HepG2 (cell line): ENCODE data around the gene UBR1.

Experiments used
- JUNB ChIP-seq: sonication (generic); formaldehyde crosslinking; IDR thresholded peaks from 2 replicates; pipeline ENCODE4 v1.8.0; 2022; ENCODE audit warnings: missing genetic modification reagents, mild to moderate bottlenecking, borderline replicate concordance
- NFYB ChIP-seq: sonication (generic); formaldehyde crosslinking; IDR thresholded peaks from 2 replicates; pipeline ENCODE4 v1.4.0; 2020; ENCODE audit warnings: missing genetic modification reagents
- SP2 ChIP-seq: sonication (generic); formaldehyde crosslinking; IDR thresholded peaks from 2 replicates; pipeline ENCODE4 v1.5.1; 2020; ENCODE audit warnings: mild to moderate bottlenecking, missing genetic modification reagents
- ZFX ChIP-seq: sonication (generic); formaldehyde crosslinking; IDR thresholded peaks from 2 replicates; pipeline ENCODE4 v1.4.0; 2020; ENCODE audit warnings: mild to moderate bottlenecking, low read depth, missing genetic modification reagents, moderate library complexity
- ZNF260 ChIP-seq: sonication (generic); formaldehyde crosslinking; IDR thresholded peaks from 2 replicates; pipeline ENCODE4 v1.4.0; 2020; ENCODE audit warnings: missing genetic modification reagents, low read depth, mild to moderate bottlenecking, borderline replicate concordance
- TF ChIP-seq, protein P1 (sequence below): sonication (generic); formaldehyde crosslinking; IDR thresholded peaks from 2 replicates; pipeline ENCODE4 v1.4.0; 2020; ENCODE audit warnings: missing genetic modification reagents
- TF ChIP-seq, protein P2 (sequence below), 2 experiments: sonication (generic) in 1 of 2; formaldehyde crosslinking in 1 of 2; IDR thresholded peaks; 2 replicates each; pipeline versions ENCODE4 v1.4.0 to v1.6.1; 2016 to 2020; ENCODE audit warnings: borderline replicate concordance in 1 of 2, low read depth in 1 of 2, mild to moderate bottlenecking in 1 of 2, missing genetic modification reagents in 1 of 2
- TF ChIP-seq, protein P3 (sequence below): sonication (generic); formaldehyde crosslinking; IDR thresholded peaks from 2 replicates; pipeline ENCODE4 v1.4.0; 2020; ENCODE audit warnings: mild to moderate bottlenecking, missing genetic modification reagents
- TF ChIP-seq, protein P4 (sequence below): sonication (generic); formaldehyde crosslinking; IDR thresholded peaks from 2 replicates; pipeline ENCODE4 v1.4.0; 2020; ENCODE audit warnings: missing genetic modification reagents
- TF ChIP-seq, protein P5 (sequence below): sonication (generic); formaldehyde crosslinking; IDR thresholded peaks from 2 replicates; pipeline ENCODE4 v1.4.0; 2020; ENCODE audit warnings: missing genetic modification reagents
- TF ChIP-seq, protein P6 (sequence below): sonication (generic); formaldehyde crosslinking; IDR thresholded peaks from 2 replicates; pipeline ENCODE4 v1.8.0; 2022; ENCODE audit warnings: low read depth, missing genetic modification reagents

DNA sequence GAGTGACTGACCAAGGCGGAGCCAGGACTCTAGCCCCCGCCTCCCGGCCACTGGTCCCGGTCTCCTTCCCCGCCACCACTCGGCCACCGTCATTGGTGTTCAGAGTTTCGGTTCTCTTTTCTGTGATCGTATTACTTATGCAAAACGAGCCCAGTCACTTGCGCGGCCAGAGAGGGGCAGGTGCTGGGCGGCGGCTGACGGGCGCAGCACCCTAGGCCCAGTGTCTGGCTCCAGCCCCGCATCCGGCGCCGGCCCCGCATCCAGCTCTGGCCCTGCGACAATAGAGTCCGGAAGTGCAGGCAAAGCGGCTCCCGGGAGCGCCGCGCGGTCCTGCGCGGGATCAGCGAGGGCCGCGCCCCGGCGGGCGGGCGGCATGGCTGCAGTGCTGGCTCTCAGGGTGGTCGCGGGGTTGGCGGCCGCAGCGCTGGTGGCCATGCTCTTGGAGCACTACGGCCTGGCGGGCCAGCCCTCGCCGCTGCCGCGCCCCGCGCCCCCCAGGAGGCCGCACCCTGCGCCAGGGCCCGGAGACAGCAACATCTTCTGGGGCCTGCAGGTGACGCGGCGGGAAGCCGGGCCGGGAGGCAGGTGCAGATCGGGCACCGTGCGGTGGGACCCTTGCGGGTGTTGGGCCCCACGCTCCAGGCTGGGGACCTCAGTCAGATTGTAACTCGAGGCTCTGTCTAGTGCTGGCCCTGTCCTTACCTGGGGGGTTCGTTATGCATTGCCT, 27.8 kb upstream of the UBR1 start, which contains the start of gene TMEM62:
- TF ChIP-seq, protein P1, sequence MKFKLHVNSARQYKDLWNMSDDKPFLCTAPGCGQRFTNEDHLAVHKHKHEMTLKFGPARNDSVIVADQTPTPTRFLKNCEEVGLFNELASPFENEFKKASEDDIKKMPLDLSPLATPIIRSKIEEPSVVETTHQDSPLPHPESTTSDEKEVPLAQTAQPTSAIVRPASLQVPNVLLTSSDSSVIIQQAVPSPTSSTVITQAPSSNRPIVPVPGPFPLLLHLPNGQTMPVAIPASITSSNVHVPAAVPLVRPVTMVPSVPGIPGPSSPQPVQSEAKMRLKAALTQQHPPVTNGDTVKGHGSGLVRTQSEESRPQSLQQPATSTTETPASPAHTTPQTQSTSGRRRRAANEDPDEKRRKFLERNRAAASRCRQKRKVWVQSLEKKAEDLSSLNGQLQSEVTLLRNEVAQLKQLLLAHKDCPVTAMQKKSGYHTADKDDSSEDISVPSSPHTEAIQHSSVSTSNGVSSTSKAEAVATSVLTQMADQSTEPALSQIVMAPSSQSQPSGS (CRISPR knock-in tag), result 0 out of 2 replicates have a peak, but pooled peaks have one; percentile 48
- TF ChIP-seq, protein P2, sequence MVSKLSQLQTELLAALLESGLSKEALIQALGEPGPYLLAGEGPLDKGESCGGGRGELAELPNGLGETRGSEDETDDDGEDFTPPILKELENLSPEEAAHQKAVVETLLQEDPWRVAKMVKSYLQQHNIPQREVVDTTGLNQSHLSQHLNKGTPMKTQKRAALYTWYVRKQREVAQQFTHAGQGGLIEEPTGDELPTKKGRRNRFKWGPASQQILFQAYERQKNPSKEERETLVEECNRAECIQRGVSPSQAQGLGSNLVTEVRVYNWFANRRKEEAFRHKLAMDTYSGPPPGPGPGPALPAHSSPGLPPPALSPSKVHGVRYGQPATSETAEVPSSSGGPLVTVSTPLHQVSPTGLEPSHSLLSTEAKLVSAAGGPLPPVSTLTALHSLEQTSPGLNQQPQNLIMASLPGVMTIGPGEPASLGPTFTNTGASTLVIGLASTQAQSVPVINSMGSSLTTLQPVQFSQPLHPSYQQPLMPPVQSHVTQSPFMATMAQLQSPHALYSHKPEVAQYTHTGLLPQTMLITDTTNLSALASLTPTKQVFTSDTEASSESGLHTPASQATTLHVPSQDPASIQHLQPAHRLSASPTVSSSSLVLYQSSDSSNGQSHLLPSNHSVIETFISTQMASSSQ (IDR thresholded peaks at IDR 0.05; ENCODE audit: low read depth), result no peak
- TF ChIP-seq, protein P2 (CRISPR knock-in tag; IDR thresholded peaks at IDR 0.05; ENCODE audit: borderline replicate concordance), result no peak
- peak; percentile 97 for TF ChIP-seq ZFX (CRISPR knock-in tag)
- TF ChIP-seq SP2, result no peak
- no peak for TF ChIP-seq NFYB (CRISPR knock-in tag)
- TF ChIP-seq, protein P3, sequence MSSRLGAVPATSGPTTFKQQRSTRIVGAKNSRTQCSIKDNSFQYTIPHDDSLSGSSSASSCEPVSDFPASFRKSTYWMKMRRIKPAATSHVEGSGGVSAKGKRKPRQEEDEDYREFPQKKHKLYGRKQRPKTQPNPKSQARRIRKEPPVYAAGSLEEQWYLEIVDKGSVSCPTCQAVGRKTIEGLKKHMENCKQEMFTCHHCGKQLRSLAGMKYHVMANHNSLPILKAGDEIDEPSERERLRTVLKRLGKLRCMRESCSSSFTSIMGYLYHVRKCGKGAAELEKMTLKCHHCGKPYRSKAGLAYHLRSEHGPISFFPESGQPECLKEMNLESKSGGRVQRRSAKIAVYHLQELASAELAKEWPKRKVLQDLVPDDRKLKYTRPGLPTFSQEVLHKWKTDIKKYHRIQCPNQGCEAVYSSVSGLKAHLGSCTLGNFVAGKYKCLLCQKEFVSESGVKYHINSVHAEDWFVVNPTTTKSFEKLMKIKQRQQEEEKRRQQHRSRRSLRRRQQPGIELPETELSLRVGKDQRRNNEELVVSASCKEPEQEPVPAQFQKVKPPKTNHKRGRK (CRISPR knock-in tag), result no peak
- TF ChIP-seq, protein P4, sequence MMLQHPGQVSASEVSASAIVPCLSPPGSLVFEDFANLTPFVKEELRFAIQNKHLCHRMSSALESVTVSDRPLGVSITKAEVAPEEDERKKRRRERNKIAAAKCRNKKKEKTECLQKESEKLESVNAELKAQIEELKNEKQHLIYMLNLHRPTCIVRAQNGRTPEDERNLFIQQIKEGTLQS (CRISPR knock-in tag), result no peak
- no peak for TF ChIP-seq JUNB (CRISPR knock-in tag)
- TF ChIP-seq, protein P5, sequence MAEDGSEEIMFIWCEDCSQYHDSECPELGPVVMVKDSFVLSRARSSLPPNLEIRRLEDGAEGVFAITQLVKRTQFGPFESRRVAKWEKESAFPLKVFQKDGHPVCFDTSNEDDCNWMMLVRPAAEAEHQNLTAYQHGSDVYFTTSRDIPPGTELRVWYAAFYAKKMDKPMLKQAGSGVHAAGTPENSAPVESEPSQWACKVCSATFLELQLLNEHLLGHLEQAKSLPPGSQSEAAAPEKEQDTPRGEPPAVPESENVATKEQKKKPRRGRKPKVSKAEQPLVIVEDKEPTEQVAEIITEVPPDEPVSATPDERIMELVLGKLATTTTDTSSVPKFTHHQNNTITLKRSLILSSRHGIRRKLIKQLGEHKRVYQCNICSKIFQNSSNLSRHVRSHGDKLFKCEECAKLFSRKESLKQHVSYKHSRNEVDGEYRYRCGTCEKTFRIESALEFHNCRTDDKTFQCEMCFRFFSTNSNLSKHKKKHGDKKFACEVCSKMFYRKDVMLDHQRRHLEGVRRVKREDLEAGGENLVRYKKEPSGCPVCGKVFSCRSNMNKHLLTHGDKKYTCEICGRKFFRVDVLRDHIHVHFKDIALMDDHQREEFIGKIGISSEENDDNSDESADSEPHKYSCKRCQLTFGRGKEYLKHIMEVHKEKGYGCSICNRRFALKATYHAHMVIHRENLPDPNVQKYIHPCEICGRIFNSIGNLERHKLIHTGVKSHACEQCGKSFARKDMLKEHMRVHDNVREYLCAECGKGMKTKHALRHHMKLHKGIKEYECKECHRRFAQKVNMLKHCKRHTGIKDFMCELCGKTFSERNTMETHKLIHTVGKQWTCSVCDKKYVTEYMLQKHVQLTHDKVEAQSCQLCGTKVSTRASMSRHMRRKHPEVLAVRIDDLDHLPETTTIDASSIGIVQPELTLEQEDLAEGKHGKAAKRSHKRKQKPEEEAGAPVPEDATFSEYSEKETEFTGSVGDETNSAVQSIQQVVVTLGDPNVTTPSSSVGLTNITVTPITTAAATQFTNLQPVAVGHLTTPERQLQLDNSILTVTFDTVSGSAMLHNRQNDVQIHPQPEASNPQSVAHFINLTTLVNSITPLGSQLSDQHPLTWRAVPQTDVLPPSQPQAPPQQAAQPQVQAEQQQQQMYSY (CRISPR knock-in tag), result peak; percentile 33; the same call in 1 of the 2 replicates
- TF ChIP-seq ZNF260 (CRISPR knock-in tag), result no peak
- TF ChIP-seq, protein P6, sequence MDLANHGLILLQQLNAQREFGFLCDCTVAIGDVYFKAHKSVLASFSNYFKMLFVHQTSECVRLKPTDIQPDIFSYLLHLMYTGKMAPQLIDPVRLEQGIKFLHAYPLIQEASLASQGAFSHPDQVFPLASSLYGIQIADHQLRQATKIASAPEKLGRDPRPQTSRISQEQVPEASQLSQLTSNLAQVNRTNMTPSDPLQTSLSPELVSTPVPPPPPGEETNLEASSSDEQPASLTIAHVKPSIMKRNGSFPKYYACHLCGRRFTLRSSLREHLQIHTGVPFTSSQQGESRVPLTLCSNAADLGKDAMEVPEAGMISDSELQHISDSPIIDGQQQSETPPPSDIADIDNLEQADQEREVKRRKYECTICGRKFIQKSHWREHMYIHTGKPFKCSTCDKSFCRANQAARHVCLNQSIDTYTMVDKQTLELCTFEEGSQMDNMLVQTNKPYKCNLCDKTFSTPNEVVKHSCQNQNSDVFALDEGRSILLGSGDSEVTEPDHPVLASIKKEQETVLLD, result no peak
